Naive B cell (primary cell): ENCODE measurements around the gene IKBKG. TPM values are rescaled to one million over a fixed set of nuclear protein-coding genes. Genes with fewer than 3 reads are reported as not detected.
A peak's percentile ranks its signal among the peaks of the same experiment; 100 is the strongest.
"Not testable (repeated sequence)": the region's sequence is repeated elsewhere in the genome, so short reads cannot be mapped to it uniquely, and the experiment has no call there.

Experiments
- ATAC-seq, 2 donors: fragments of 150-1000 bp; cut with Tn5 transposase; 2 replicates each; pipeline ENCODE4 v1.10.0; 2021; ENCODE audit warnings: low read depth in 2 of 2, mild to moderate bottlenecking in 2 of 2, moderate library complexity in 2 of 2
- DNase-seq: peaks from one replicate; pipeline ENCODE4 v3.0.0; 2022
- H3K27ac Mint-ChIP-seq, 6 donors: one replicate each; pipeline ENCODE4 v1.8.0; 2020 to 2022; ENCODE audit warnings: mild to moderate bottlenecking in 6 of 6, mixed read lengths in 6 of 6, moderate library complexity in 5 of 6, inconsistent platforms in 2 of 6
- H3K27me3 Mint-ChIP-seq, 3 donors: one replicate each; pipeline ENCODE4 v1.8.0; 2021 to 2022; ENCODE audit warnings: mixed read lengths in 3 of 3, mild to moderate bottlenecking in 1 of 3
- H3K36me3 Mint-ChIP-seq, 2 donors: one replicate each; pipeline ENCODE4 v1.8.0; 2020 to 2022; ENCODE audit warnings: mixed read lengths in 2 of 2, inconsistent platforms in 1 of 2, mild to moderate bottlenecking in 1 of 2
- H3K4me1 Mint-ChIP-seq, 3 donors: one replicate each; pipeline ENCODE4 v1.8.0; 2020 to 2022; ENCODE audit warnings: mixed read lengths in 3 of 3, inconsistent platforms in 1 of 3, mild to moderate bottlenecking in 1 of 3, moderate library complexity in 1 of 3
- H3K4me3 Mint-ChIP-seq, 8 donors: one replicate each; pipeline ENCODE4 v1.8.0; 2020 to 2022; ENCODE audit warnings: mild to moderate bottlenecking in 8 of 8, mixed read lengths in 8 of 8, moderate library complexity in 8 of 8, inconsistent platforms in 2 of 8
- H3K9me3 Mint-ChIP-seq, 7 donors: one replicate each; pipeline ENCODE4 v1.8.0; 2020 to 2022; ENCODE audit warnings: mixed read lengths in 7 of 7, mild to moderate bottlenecking in 5 of 7, inconsistent platforms in 2 of 7, moderate library complexity in 1 of 7
- polyA plus RNA-seq, 6 donors: library from polyadenylated mRNA; unstranded; fragments of 300-500 nt; fragmentation: Illumina TruSeq; gene quantifications; one replicate each; pipeline ENCODE4 v1.2.3, GENCODE V29; 2021; ENCODE audit warnings: low read depth in 6 of 6

Gene IKBKG
- polyA plus RNA-seq, 6 donors from 2014 or later = 18.3 to 34.0 (median 26.5) TPM

- DNase-seq = no peak
- H3K4me1 Mint-ChIP-seq = peaks cover 21 to 42% (median 38%) of the 10 kb centered on the region in 3 donors
- H3K27ac Mint-ChIP-seq = peak overlapping the region; percentile 83 to 98 (median 94)
- H3K9me3 Mint-ChIP-seq = peaks cover 0 to 5% (median 0%) of the 10 kb centered on the region in 7 donors
- peak overlapping the region; percentile 80 to 96 (median 94) for H3K4me3 Mint-ChIP-seq
- H3K36me3 Mint-ChIP-seq = no peaks in the 10 kb centered on the region
- no peaks in the 10 kb centered on the region for H3K27me3 Mint-ChIP-seq
- no peak for ATAC-seq
Observed at GRCh38 chrX:154548028-154548316, 552 bp downstream of the IKBKG start.

DNA sequence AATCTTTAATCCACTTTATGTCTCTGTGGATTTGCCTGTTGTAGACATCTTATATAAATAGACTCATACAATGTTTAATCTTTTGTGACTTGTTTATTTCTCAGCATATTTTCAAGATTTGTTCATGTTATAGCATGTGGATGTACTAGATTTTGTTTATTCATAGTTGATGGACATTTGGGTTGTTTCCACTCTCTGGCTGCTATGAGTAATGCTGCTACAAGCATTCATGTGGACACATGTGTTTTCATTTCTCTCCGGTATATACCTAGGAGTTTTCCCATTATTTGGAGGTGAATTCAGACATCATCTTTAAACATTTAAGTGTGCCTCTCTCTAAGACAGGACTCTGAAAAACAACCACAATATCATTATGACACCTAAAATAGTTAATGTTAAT lies 2.3 kb downstream of the IKBKG start:
- Mint-ChIP-seq H3K27me3 (no peaks in the 10 kb centered on the region), H3K27ac (peak overlapping the region in 1 of 6 donors; percentile 58), H3K9me3 (peaks cover 0 to 5% (median 0%) of the 10 kb centered on the region in 7 donors), H3K4me1 (peaks cover 18 to 41% (median 35%) of the 10 kb centered on the region in 3 donors), H3K4me3 (peak overlapping the region in 6 of 8 donors; percentile 4 to 80 (median 55)), H3K36me3 (peaks cover 0 to under 1% of the 10 kb centered on the region in 2 donors)
- ATAC-seq = no peak
- DNase-seq = no peak

DNA sequence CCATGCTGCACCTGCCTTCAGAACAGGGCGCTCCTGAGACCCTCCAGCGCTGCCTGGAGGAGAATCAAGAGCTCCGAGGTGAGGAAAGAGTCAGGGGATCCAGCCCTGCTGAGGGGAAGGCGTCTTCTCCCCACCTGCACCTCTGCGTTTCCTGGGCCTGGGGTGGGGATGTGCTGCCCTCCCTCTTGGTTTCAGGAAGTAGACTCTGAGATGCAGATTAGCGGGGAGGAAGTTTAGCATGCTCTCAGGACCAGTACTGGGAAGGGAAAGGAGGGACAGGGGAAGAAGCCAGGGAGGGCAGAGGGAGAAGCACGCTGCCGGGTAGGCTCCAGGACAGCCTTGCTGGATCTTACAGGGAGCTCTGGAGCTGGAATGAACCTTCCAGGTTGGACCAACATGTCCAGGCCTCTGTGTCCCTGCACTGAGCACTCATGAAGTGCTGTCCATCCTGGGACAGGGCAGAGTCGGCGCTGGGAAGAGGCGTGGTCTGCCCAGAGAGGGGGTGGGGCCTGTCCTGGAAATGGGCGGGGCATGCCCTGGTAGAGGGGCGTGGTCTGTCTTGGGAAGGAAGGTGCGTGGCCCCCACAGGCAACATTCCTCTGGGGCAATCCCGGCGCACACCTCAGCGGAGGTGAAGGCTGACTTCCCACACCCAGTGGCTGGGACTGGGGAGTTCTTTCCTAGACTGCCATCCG lies 4.8 kb downstream of the IKBKG start:
- peak overlapping the region in 1 of 8 donors; percentile 66 for H3K4me3 Mint-ChIP-seq
- peaks cover 14 to 36% (median 33%) of the 10 kb centered on the region in 3 donors for H3K4me1 Mint-ChIP-seq
- H3K36me3 Mint-ChIP-seq, DNase-seq, H3K9me3 Mint-ChIP-seq, H3K27me3 Mint-ChIP-seq, ATAC-seq: not testable (repeated sequence)
- H3K27ac Mint-ChIP-seq = peak overlapping the region in 2 of 6 donors; percentile 28 to 39

GRCh38 chrX:154558060-154558690 lies 10.8 kb downstream of the IKBKG start:
- H3K4me1 Mint-ChIP-seq, DNase-seq, H3K27ac Mint-ChIP-seq, H3K36me3 Mint-ChIP-seq, ATAC-seq, H3K9me3 Mint-ChIP-seq, H3K4me3 Mint-ChIP-seq, H3K27me3 Mint-ChIP-seq: not testable (repeated sequence)

DNA sequence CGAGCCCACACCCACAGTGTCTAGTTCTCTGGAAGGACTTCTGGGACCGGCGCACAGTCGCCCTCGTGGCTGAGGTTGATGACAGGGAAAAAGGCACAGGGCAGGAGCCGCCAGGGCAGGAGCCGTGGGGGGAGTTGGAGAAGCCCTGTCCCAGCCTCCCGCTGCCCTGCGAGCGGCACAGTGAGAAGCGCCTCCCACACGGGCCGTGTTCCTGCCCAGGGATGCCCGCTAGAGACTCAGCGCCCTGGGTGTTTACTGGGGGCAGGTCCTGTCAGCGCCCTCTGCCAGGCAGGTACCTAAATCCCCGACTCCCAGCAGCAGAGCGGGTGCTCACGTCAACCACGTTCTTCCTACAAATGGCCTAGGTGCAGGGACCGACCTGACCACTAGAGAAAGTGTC lies 11.5 kb downstream of the IKBKG start:
- not testable (repeated sequence) for DNase-seq, H3K4me1 Mint-ChIP-seq, H3K27me3 Mint-ChIP-seq, H3K36me3 Mint-ChIP-seq, H3K27ac Mint-ChIP-seq, ATAC-seq, H3K4me3 Mint-ChIP-seq, H3K9me3 Mint-ChIP-seq

DNA sequence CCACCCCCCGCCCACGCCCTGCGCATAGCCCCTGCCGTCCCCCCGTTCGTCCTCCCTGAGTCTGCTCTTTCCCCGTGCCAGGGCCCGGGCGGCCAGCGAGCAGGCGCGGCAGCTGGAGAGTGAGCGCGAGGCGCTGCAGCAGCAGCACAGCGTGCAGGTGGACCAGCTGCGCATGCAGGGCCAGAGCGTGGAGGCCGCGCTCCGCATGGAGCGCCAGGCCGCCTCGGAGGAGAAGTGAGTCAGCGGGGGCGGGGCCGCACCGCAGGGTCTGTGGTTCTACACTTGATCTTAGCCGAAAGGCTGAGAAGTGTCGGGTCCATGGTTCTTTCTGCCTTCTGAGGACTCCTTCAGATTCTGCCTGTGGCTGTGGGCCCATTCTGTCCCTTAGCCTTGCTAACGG lies 12.9 kb downstream of the IKBKG start:
- H3K27ac Mint-ChIP-seq, H3K9me3 Mint-ChIP-seq, H3K36me3 Mint-ChIP-seq: not testable (repeated sequence)

GRCh38 chrX:154562295-154562694 lies 14.9 kb downstream of the IKBKG start:
- not testable (repeated sequence) for H3K27me3 Mint-ChIP-seq, H3K9me3 Mint-ChIP-seq, ATAC-seq, H3K4me3 Mint-ChIP-seq, DNase-seq, H3K4me1 Mint-ChIP-seq, H3K27ac Mint-ChIP-seq, H3K36me3 Mint-ChIP-seq

More for the DNA sequence above, 12.9 kb downstream of the IKBKG start:
- not testable (repeated sequence) for DNase-seq, ATAC-seq, H3K27me3 Mint-ChIP-seq, H3K4me3 Mint-ChIP-seq, H3K4me1 Mint-ChIP-seq

GRCh38 chrX:154570361-154570760 lies 22.9 kb downstream of the IKBKG start:
- not testable (repeated sequence) for H3K27ac Mint-ChIP-seq, H3K36me3 Mint-ChIP-seq, H3K4me1 Mint-ChIP-seq, ATAC-seq, H3K27me3 Mint-ChIP-seq, DNase-seq, H3K9me3 Mint-ChIP-seq, H3K4me3 Mint-ChIP-seq

GRCh38 chrX:154573061-154573460 lies 25.6 kb downstream of the IKBKG start:
- not testable (repeated sequence) for H3K9me3 Mint-ChIP-seq, H3K27ac Mint-ChIP-seq, H3K36me3 Mint-ChIP-seq, H3K27me3 Mint-ChIP-seq, H3K4me3 Mint-ChIP-seq, DNase-seq, ATAC-seq, H3K4me1 Mint-ChIP-seq

DNA sequence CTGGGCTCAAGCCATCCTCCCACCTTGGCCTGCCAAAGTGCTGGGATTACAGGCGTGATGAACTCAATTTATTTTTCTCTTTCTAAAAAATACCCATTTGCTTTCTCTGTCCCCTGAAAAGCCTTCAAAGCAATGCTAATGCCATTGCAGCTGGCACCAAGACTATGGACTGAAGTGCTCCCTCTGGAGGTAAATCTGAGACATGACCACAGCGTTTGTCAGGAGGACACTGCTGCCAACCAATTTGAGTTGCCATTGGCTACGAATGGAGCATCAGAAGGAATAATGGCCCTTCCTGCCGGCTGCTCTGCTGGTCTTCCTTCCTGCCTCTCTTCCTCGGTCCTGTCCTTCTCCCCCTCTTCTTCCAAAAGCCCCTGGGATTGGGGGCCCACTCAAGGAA lies 27.7 kb downstream of the IKBKG start:
- ATAC-seq = peak; percentile 35 to 52
- not testable (repeated sequence) for H3K4me1 Mint-ChIP-seq, H3K9me3 Mint-ChIP-seq, H3K27me3 Mint-ChIP-seq, H3K27ac Mint-ChIP-seq, H3K4me3 Mint-ChIP-seq, H3K36me3 Mint-ChIP-seq, DNase-seq

- H3K9me3 Mint-ChIP-seq, DNase-seq, H3K36me3 Mint-ChIP-seq, ATAC-seq, H3K27ac Mint-ChIP-seq, H3K4me3 Mint-ChIP-seq, H3K27me3 Mint-ChIP-seq, H3K4me1 Mint-ChIP-seq: not testable (repeated sequence)
Observed at GRCh38 chrX:154582994-154583393, 35.6 kb downstream of the IKBKG start.

DNA sequence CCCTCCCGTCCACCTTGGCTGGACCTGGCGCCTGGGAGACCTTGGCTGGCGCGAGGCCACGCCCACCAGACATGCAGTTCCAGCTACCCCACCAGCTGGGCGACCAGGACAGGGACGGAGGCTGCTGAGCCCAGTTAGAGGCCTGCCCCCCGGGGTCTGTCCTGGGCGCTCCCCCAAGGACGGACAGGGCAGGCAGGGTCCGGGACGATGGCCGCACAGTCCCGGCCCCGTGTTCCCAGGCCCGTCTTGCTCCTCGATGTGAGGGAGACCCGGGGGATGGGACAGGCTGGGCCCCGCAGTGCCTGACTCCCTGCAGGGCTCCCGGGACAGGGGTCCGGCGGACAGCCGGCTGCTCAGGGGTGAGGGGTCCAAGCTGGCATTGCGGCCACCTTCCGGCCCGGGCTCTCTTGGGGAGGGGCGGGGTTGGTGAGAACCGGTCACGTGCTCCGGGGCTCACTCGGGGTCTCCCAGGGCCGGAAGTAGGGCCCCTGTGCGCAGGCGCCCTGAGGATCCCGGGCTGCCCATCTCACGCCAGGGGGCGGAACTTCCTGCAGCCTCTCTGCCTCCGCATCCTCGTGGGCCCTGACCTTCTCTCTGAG lies 37.3 kb downstream of the IKBKG start, which contains the start of gene CTAG1A:
Gene CTAG1A (plus strand): TSS at position 549 of the 599 bp plus-strand sequence. CDS start 74 bp downstream, outside the sequence.
- not testable (repeated sequence) for DNase-seq, H3K4me3 Mint-ChIP-seq, H3K27ac Mint-ChIP-seq, H3K4me1 Mint-ChIP-seq, H3K27me3 Mint-ChIP-seq, ATAC-seq, H3K36me3 Mint-ChIP-seq, H3K9me3 Mint-ChIP-seq

DNA sequence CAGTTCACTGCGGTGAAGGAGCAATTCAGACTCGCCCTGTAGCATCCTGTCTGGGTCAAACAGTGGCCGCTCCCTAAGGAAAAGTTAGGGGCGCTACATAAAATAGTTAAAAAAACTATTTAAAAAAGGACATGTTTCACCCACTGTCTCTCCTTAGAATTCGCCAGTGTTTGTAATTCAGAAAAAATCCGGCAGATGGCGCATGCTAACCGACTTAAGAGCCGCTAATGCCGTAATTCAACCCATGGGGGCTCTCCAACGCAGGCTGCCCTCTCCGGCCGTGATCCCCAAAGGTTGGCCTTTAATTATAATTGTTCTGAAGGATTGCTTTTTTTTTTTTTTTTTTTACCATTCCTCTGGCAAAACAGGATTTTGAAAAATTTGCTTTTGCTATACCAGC lies 43.0 kb downstream of the IKBKG start:
- ATAC-seq, H3K27ac Mint-ChIP-seq, DNase-seq, H3K4me1 Mint-ChIP-seq, H3K4me3 Mint-ChIP-seq: not testable (repeated sequence)
- Mint-ChIP-seq H3K36me3 (peaks cover 0 to 14% of the 10 kb centered on the region in 2 donors), H3K9me3 (peaks cover 0 to 10% (median 2%) of the 10 kb centered on the region in 7 donors), H3K27me3 (peaks cover 0 to 16% (median 8%) of the 10 kb centered on the region in 3 donors)

DNA sequence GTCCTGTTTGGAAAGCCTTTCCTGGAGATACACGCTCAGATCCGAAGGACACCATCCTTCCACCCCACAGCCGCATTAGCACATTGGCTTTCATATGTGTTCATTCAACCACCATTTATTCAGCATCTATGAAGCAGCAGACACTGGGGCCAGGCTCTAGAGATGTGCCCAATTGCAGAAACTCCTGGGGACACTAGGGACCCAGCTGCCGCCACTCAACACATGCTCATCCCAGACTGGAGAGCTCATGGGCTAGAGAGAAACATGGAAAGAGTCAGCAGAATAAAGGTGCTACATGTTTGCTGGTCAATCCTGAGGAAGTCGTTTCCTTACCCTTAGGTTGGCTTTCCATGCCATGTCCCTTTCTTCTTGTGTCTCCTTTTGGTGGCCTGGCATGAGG lies 45.1 kb downstream of the IKBKG start:
- peaks cover 0 to 10% (median 2%) of the 10 kb centered on the region in 7 donors for H3K9me3 Mint-ChIP-seq
- no peak overlapping the region for H3K27ac Mint-ChIP-seq
- peaks cover 0 to 14% of the 10 kb centered on the region in 2 donors for H3K36me3 Mint-ChIP-seq
- no peak overlapping the region for H3K4me3 Mint-ChIP-seq
- ATAC-seq = no peak
- DNase-seq = no peak
- H3K27me3 Mint-ChIP-seq = peaks cover 0 to 16% (median 12%) of the 10 kb centered on the region in 3 donors
- H3K4me1 Mint-ChIP-seq = no peaks in the 10 kb centered on the region
